GM21528 (cell line): ENCODE measurements around the gene WEE2.
"Not testable (repeated sequence)": the region's sequence is repeated elsewhere in the genome, so short reads cannot be mapped to it uniquely, and the experiment has no call there.

Experiments used
- ATAC-seq: cut with Tn5 transposase; IDR thresholded peaks from one replicate; pipeline ENCODE4 v1.9.1; 2021; ENCODE audit warnings: mild to moderate bottlenecking, moderate library complexity; ENCODE audit not compliant: unreplicated experiment, low FRiP score

Gene WEE2

GRCh38 chr7:141689072-141689825 lies 18.9 kb upstream of the WEE2 start:
- ATAC-seq = not testable (repeated sequence)

- ATAC-seq = no peak
Measured at GRCh38 chr7:141691540-141691939, 16.6 kb upstream of the WEE2 start.

- no peak for ATAC-seq
Measured at GRCh38 chr7:141691961-141692360, 16.2 kb upstream of the WEE2 start.

- no peak for ATAC-seq
Measured at GRCh38 chr7:141693082-141693481, 15.1 kb upstream of the WEE2 start.

GRCh38 chr7:141695803-141696289 lies 12.3 kb upstream of the WEE2 start:
- no peak for ATAC-seq

GRCh38 chr7:141696348-141696747 lies 11.8 kb upstream of the WEE2 start:
- ATAC-seq = no peak

GRCh38 chr7:141697211-141697871 lies 10.8 kb upstream of the WEE2 start:
- ATAC-seq = no peak

- no peak for ATAC-seq
Measured at GRCh38 chr7:141698247-141699015, 9.7 kb upstream of the WEE2 start.

GRCh38 chr7:141699860-141700259 lies 8.3 kb upstream of the WEE2 start:
- ATAC-seq = no peak

GRCh38 chr7:141700296-141700847 lies 7.8 kb upstream of the WEE2 start:
- no peak for ATAC-seq

GRCh38 chr7:141700848-141701371 lies 7.2 kb upstream of the WEE2 start:
- ATAC-seq = peak; percentile 7

- ATAC-seq = peak; percentile 80
Measured at GRCh38 chr7:141701489-141702046, 6.6 kb upstream of the WEE2 start.

- peak; percentile 80 for ATAC-seq
Measured at GRCh38 chr7:141702047-141702567, 6.0 kb upstream of the WEE2 start, which contains the start of gene DENND11. DENND11 (minus strand) TSS chr7:141702166; CDS start chr7:141702153, 13 bp downstream.

GRCh38 chr7:141702892-141703291 lies 5.3 kb upstream of the WEE2 start:
- no peak for ATAC-seq

GRCh38 chr7:141704112-141704511 lies 4.0 kb upstream of the WEE2 start:
- no peak for ATAC-seq

GRCh38 chr7:141704741-141705140 lies 3.4 kb upstream of the WEE2 start:
- ATAC-seq = no peak

GRCh38 chr7:141706239-141707064 lies 1.7 kb upstream of the WEE2 start:
- no peak for ATAC-seq

- ATAC-seq = no peak
Measured at GRCh38 chr7:141709318-141709717, 1.2 kb downstream of the WEE2 start.

- ATAC-seq = no peak
Measured at GRCh38 chr7:141709749-141710148, 1.6 kb downstream of the WEE2 start.
